GM21786 (cell line): ENCODE results near the gene ARPC1A.
"Not testable (repeated sequence)": the region's sequence is repeated elsewhere in the genome, so short reads cannot be mapped to it uniquely, and the experiment has no call there.

Experiments used
- ATAC-seq: cut with Tn5 transposase; IDR thresholded peaks from one replicate; pipeline ENCODE4 v1.9.1; 2021; ENCODE audit not compliant: unreplicated experiment

Gene ARPC1A

GRCh38 chr7:99407872-99408378 lies 82.2 kb downstream of the ARPC1A start:
- no peak for ATAC-seq

GRCh38 chr7:99408379-99409191 lies 82.9 kb downstream of the ARPC1A start, which contains the start of the genes BUD31 and PDAP1:
Gene BUD31 (plus strand): TSS chr7:99408969. CDS start chr7:99411093, 2,124 bp downstream.
Gene PDAP1 (minus strand): TSS chr7:99408597. CDS start chr7:99408548, 49 bp downstream.
- peak; percentile 81 for ATAC-seq

GRCh38 chr7:99409192-99409572 lies 83.5 kb downstream of the ARPC1A start:
- ATAC-seq, result peak; percentile 11

GRCh38 chr7:99409806-99410205 lies 84.1 kb downstream of the ARPC1A start:
- no peak for ATAC-seq

- ATAC-seq, result no peak
Measured at GRCh38 chr7:99410635-99411034, 84.9 kb downstream of the ARPC1A start.

DNA sequence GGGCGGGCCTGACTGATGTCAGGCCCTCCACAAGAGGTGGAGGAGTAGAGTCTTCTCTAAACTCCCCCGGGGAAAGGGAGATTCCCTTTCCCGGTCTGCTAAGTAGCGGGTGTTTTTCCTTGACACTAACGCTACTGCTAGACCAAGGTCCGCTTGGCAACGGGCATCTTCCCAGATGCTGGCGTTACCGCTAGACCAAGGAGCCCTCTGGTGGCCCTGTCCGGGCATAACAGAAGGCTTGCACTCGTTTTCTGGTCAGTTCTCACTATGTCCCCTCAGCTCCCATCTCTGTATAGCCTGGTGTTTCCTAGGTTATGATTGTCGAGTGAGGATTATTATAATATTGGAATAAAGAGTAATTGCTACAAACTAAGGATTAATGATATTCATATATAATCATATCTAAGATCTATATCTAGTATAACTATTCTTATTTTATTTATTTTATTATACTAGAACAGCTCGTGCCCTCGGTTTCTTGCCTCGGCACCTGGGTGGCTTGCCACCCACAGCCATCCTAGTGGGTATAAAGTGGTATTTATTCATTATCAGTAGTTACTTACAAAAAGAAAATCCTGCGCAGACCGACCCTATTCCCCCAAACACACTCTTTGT lies 89.9 kb downstream of the ARPC1A start:
- ATAC-seq, result not testable (repeated sequence)
